ENCODE data around the gene PPP4R2.
"Not testable (repeated sequence)": the region's sequence is repeated elsewhere in the genome, so short reads cannot be mapped to it uniquely, and the experiment has no call there.

The PPP4R2 gene

GRCh38 chr3:72977060-72977808 is 19.4 kb upstream of the PPP4R2 start:
- DNase-seq, result peak in 2 of 5 experiments; percentile 2 to 84

- no peak for DNase-seq
Observed at GRCh38 chr3:72982609-72983366, 13.8 kb upstream of the PPP4R2 start.

- no peak for DNase-seq
Observed at GRCh38 chr3:72985576-72985975, 11.0 kb upstream of the PPP4R2 start.

- DNase-seq, result no peak
Observed at GRCh38 chr3:72990701-72991395, 5.8 kb upstream of the PPP4R2 start.

- DNase-seq, result no peak
Observed at GRCh38 chr3:72991522-72991921, 5.1 kb upstream of the PPP4R2 start.

- no peak for DNase-seq
Observed at GRCh38 chr3:72993391-72993790, 3.2 kb upstream of the PPP4R2 start.

- DNase-seq, result no peak
Observed at GRCh38 chr3:72995337-72995736, 1.3 kb upstream of the PPP4R2 start.

- DNase-seq, result no peak
Observed at GRCh38 chr3:72996121-72996472, 514 bp upstream of the PPP4R2 start.

- peak in 4 of 5 experiments; percentile 5 to 77 (median 30) for DNase-seq
Observed at GRCh38 chr3:72997421-72997961, 880 bp downstream of the PPP4R2 start.

GRCh38 chr3:72998466-72998865 is 1.9 kb downstream of the PPP4R2 start:
- DNase-seq, result no peak

- DNase-seq, result peak in 1 of 5 experiments; percentile 74
Observed at GRCh38 chr3:72999951-73000350, 3.3 kb downstream of the PPP4R2 start.

GRCh38 chr3:73003050-73003449 is 6.4 kb downstream of the PPP4R2 start:
- DNase-seq, result not testable (repeated sequence)

- DNase-seq, result no peak
Observed at GRCh38 chr3:73004316-73004715, 7.7 kb downstream of the PPP4R2 start.

- DNase-seq, result no peak
Observed at GRCh38 chr3:73007992-73008712, 11.5 kb downstream of the PPP4R2 start.

- DNase-seq, result no peak
Observed at GRCh38 chr3:73009008-73009407, 12.4 kb downstream of the PPP4R2 start.

- no peak for DNase-seq
Observed at GRCh38 chr3:73009750-73010149, 13.1 kb downstream of the PPP4R2 start.

- DNase-seq, result no peak
Observed at GRCh38 chr3:73010158-73010557, 13.5 kb downstream of the PPP4R2 start.

GRCh38 chr3:73018298-73018697 is 21.7 kb downstream of the PPP4R2 start:
- no peak for DNase-seq

GRCh38 chr3:73018790-73019441 is 22.3 kb downstream of the PPP4R2 start:
- no peak for DNase-seq

GRCh38 chr3:73021301-73021835 is 24.8 kb downstream of the PPP4R2 start:
- DNase-seq, result no peak

GRCh38 chr3:73024836-73025235 is 28.2 kb downstream of the PPP4R2 start:
- no peak for DNase-seq
